ENCODE results near the gene ULK3.
A peak's percentile ranks its signal among the peaks of the same experiment; 100 is the strongest.

The ULK3 gene

DNA sequence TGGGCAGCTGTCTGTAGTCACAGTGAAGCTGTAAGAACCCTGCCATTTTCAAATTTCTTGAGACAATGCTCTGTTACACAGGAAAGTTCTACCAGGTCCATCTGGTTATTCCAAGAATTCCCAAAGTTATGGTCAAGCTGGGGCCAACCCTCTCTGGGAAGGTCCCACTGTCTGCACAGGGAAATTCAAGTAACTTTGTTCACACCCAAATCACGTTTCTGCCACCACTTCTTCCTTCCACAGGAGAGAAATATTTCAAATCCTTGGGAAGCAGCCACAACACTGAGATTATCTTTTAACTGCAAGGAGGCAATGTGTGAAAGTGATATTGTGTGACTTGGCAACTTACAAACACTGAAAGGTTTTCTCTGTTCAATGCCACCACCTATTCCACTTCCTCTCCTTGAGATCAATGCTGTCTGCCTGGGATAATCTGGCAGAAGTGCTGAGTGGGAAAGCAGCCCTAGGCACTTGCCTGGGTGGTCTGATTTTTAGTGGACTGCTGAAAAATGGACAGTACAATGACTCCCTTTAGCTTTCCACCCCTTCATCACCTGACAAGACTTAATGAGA, 24.6 kb upstream of the ULK3 start:
- no peak for FAIRE-seq

DNA sequence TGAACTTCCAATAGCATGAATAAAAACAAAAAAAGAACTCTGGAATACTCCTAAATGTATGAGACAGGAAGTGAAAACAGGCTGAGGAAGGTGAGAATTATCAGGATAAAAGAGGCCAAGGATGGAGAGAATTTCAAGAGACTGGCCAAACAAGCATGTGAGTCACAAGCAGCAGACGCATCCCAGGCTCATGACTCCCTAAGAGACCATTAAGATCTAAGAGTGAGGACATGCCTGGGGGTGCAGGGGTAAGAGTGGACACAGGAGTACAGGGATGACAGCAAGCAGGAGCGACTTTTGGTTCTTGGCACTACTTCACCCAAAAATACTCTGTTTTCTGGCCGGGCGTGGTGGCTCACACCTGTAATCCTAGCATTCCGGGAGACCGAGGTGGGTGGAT, 23.1 kb upstream of the ULK3 start:
- FAIRE-seq, result no peak

DNA sequence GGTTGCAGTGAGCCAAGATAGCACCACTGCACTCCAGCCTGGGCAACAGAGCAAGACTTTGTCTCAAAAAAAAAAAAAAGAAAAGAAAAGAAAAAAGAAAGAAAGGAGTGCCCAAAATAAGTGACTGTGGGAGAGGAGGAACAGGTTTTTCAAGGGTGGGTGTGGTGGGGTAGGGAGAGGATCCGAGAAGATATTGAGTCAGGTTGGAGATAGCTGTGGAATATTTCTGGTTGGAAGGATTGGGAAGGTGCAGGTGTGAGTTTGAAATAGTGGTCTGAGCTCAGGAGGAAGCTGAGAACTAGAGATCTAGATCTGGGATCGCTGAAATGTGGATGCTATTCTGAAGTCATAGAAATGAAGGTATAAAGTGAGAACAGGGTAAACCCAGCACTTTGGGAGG, 22.4 kb upstream of the ULK3 start:
- no peak for FAIRE-seq

DNA sequence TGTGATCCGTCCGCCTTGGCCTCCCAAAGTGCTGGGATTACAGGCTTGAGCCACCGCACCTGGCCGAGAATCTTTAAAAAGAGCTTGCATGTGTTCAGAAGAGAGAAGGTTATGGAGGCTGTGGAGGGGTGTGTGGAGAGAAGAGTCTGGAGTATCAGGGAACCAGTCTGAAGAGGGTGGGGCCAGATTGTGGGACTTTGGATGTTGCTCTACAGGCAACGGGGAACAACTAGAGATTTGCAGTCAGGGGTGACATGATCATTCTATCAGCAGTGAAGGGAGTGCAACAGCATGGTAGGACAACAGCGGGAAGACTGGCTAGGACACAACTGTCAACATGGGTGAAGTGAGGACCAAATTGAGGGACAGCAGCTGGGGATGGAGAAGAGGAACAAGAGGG, 21.3 kb upstream of the ULK3 start:
- FAIRE-seq, result no peak

DNA sequence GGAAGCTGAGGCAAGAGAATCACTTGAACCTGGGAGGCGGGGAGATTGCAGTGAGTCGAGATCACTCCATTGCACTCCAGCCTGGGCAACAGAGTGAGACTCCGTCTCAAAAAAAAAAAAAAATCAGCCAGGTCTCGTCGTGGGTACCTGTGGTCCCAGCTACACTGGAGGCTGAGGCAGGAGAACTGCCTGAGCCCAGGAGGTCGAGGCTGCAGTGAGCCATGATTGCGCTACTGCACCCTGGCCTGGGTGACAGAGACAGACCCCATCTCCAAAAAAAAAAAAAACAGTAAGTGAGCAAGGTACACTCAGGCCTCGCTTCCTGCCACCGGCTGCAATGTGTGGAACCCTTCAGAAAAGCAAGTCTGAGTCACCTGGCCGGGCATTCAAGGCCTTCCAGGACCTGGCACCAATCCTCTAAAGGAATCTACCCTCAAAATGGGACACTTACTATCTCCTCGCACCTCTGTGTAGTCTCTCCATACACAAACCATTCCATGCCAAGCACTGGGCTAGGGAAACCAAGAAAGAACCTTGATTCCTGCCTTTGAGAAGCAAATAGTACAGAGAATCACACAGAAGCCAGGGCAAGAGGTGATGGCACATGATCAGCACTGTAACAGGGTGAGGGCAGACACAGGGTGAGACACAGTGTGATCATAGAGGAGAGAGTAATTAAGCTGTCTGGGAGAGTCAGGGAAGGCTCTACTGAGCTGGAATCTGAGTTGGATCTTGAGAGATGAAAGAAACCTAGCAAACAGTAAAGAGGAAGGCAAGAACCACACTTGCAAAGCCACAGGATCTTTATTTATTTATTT, 20.5 kb upstream of the ULK3 start:
- no peak for FAIRE-seq

DNA sequence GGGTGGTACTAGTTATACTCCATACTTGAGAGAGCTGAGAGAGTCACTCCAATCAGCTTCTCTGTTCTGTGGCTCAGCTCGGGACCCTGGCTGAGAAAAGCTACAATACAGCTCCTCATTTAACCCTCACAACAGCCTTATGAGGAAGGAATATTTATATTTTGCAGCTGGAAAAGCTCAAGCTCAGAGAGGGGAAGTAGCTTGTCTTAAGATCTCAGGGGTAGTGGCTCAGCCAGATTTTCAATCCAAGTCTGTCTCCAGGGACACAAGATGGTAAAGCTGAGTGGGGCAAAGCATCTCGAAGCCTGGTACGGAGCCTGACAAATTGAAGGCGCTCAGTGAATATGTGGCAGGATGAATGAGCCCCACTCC, 15.4 kb upstream of the ULK3 start:
- no peak for FAIRE-seq

DNA sequence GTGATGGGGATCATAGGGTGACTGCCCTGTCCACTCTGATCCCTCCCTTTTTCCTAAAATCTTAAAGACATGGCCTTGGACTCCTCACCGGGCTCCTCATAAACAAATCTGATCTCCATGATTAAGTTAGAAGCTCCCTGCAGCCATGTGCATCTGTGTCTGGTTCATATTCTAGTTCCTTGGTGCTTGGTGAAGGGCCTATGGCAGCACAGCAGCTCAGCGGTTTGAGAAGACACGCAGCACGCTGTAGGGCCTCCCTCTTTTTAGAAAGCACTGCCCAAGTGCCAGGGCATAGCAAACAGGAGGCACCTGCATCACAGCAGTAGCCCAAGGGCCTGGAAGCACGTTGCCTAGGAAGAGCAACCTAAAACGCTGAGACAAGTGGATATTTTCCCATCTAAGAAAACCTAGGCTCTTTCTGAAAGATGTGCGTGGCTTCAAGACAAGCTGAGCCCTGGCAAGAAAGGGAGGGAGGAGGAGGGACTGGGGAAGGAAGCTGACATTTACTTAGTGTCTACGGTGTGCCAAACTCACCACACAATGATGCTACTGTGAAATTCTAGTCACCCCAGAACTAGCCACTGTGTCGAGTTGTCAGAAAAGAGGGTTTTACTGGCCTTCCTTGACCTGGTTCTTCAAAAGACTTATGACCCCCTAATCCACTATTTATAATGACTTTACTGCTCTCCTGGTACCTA, 14.9 kb upstream of the ULK3 start:
- no peak for FAIRE-seq

DNA sequence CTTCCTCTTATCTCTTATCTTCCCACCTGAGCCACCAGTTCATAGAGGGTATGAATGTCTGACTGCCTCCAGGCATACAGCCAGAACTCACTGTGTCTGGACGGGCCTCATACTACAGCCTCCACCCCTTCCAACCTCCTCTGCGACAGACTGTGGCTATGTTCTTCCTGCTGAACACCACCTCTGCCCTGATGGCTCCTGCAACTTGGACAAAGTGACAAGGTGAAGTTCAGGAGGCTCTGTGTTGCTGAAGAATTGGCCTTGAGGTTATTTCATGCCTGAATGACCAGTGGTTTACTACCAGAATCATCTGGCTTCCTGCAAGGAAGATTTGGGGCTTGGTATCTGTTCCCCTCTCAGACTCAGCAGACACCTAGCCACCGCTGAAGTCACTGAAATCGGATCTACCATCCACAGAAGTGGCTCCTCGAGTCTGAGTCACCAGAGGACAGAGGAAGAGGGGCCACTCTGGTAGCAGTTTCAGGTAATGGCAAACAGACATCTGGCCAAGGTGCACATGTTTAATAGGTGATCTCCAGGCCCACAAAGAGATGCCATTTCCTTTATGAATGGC, 14.2 kb upstream of the ULK3 start:
- no peak for FAIRE-seq

DNA sequence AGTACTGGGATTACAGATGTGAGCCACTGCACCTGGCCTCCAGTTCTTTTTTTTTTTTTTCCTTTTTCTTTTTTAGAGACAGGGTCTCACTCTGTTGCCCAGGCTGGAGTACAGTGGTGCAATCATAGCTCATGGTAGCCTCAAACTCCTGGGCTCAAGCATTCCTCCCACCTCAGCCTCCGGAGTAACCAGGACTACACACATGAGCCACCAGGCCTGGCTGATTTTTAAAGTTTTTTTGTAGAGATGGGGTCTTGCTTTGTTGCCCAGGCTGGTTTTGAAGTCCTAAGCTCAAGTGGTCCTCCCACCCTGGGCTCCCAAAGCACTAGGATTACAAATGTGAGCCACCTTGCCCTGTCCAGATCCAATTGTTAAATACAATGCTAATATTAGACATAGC, 13.6 kb upstream of the ULK3 start:
- no peak for FAIRE-seq

DNA sequence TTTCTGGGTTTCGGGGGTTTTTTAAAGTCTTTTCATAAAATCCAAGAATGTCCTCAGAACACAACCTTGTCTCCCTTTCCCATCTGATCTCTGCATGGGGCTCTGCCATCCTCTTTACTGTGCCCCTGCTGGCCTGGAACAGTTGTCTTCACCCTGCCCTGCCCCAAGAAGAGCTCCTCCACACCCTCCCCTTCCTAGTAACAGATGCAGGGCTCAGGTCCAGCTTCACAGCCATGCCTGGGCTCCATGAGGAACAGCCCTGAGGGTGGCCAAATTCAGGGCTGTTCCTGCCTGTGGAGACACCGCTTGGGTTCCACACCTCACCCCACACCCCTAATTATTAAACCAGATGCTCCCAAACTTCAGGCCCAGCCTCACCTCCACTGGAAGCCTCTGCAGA, 12.9 kb upstream of the ULK3 start:
- FAIRE-seq, result no peak

DNA sequence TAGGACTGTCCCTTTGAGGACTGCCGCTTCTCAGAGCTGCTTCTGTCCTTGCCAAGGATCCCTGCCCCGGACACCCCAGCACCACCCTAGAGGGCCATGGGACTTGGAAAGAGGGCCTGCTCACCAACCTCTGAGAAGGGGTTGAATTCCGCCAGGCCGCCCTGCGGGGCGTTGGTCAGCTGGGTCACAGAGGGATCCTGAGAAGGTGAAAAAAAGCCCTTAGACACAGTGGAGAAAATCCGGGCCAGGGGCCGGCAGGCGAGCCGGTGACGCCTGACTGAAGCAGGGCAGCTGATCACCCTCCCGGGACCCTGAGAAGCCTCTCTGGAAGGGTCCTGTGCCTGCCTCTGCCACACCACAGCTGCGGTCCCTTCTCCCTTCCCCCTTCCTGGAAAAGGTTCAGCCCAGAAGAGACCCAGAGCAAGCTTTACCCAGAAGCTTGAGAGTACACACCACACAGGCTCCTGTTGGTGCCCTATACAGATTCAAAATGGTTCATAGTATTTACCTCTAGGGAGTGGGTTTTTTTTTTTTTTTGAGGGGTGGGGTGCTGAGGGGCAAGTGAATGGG, 11.6 kb upstream of the ULK3 start:
- no peak for FAIRE-seq

DNA sequence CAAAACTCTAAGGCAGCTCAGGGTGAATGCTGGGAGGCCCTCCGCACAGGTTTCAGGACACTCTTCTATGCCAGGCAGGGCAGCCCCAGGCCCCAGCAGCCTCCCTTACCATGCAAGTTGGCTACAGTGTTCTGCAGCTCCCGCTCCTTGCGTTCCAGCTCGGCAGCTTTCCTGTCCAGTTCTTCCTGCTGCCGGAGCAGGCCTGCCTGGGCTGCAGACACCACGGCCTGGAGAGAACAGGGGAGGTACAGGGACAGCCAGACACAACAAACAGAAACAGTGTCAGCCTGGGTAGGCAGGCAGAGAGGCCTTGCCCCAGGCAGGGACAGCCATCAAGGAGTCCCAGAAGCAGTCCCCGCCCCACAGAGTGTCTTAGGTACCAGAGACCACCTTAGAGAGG, 9.0 kb upstream of the ULK3 start:
- no peak for FAIRE-seq

DNA sequence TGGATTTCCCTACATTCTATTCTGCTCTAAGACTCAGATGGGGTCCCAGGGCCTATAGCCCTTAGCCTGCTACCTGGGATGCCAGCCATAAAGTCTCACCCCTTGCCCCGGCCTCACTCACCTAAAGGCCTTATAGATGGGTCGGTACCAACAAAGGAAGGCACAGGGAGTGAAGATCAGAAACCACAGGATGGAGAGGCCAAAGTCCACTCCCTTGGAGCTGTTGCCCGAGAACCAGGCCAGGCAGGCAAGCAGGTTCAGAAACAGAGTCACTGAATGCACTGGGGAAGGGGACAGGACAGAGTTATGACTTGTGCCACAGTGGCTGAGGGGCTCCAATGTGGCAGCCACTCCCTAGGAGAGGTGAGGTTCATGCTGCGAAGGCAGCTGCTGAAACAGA, 7.4 kb upstream of the ULK3 start:
- FAIRE-seq, result no peak

DNA sequence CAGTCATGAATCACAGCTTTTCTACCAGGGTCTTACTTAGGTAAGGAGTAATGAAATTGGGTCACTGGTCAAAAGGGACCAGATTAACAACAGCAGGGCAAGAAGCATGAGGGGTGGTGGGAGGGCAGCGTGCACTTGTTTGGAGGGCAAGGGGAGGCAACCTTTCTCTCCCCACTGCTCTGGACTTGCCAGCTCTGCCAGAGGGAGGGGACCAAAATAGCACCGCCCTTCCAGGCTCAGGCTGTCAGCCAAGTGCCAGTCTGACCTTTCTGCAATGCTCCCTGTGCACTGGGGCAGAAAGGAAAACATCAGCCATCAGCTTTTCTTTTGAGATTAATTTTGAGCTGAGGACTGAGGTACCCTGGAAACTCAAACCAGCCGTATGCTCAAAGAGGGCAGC, 4.5 kb upstream of the ULK3 start:
- FAIRE-seq, result peak; percentile 65

DNA sequence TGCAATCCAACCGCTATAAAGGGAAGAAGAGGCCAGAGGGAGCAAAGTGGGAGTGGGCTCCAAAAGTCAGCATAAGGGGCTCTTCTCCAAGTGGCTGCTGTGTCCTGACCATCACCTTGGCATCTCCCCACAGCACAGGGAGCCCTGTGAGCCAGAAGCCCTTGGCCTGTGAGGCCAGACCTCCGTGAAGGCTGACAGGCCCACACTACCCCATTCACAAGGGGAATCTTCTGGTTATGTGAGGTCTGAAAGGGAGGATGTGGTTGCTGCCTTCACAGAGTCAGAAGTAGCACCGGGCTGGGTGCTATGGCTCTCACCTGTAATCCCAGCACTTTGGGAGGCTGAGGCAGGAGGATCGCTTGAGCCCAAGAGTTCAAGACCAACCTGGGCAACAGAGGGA, 2.6 kb upstream of the ULK3 start:
- no peak for FAIRE-seq

DNA sequence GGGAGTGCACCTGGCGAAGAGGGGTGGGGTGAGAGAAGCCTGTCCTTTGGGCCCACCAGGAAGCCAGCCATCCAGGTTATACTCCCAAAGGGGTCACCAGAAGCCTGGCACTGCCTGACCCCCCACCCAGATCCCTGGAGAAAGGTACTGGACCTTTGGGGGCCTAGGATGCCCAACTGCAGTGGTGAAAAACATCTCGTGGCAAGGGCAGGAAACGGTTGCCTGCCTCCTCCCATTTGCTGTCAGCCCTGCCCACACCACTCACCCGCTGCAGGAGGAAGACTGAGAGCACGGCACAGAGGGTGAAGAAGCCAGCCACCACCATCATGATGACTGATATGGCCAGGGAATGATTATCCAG, 2.2 kb upstream of the ULK3 start:
- no peak for FAIRE-seq

DNA sequence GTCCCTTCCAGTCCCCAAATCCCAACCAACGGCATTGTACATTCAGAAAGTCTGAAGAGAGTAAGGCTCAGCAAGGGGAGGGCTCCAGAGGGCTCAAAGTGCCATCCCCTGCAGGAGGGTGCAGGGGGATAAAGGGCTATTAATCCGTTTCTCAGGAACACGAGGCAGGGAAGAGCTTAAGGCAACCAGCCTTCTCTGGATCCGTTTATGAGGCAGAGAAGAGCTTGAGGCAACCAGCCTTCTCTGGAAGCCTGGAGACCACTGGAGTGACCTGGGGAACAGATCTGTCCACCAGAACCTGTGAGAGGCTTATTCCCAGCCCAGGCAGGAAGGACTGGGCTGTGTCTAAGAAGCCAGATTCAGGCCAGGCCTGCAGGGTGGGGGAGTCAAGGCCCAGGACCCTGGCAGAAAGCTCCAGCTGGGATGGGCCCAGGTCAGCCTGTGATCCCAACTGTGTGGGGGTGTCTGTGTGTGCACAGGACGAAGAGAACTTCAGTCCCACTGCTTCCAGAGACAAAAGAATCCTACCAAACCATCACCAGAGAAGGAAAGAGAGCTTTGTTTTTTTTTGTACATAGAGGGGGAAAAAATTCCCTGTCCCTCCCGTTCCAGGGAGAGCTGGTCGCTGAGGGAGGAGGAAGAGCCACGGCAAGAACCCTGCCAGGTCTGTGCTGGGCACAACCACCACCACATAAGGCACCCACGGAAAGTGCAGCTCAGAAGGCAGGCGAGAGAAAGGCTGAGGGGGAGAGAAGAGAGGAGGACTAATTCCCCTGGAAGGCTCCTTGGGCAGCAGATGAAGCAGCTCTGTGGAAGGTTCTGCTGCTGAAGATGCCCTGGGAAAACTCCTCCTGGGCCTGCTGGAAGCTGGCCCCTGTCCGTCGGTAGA, 1.6 kb upstream of the ULK3 start:
- FAIRE-seq, result no peak

DNA sequence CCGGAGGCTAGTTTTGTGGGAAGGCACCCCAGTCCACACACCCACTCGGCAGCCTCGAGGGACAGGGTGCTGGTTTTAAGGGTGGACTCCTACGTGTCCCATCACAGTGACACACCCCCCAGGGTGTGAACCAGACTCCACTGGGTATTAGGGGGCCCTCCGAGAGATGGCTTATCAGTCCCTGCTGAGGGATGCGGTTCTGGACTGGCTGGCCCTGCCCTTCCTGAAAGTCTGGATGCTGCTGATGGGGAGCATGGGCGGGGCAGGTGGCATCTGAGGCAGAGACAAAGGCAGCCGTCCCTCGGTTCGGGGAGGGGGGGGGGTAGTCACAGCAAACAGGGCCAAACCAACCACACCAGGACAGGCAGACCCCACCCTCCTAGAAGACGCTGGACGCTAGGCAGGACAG, 939 bp upstream of the ULK3 start:
- no peak for FAIRE-seq

DNA sequence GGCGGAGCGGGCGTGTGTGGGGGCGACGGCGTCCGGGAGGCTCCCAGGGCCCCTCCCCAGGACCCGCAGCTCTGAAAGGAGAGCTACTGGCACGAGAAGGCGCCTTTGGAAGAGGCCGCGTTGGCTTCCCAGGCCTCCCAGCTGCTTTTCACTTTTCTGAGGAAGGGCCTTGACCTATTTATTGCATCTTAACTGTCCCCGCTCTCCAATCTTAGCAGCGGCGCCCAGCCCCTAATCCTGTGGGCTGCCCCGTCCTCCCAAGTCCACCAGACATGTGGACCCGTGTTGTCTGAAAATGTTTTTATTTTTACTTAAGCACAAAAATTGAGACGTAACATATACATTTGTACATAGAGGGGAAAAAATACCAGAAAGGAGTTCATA, 481 bp upstream of the ULK3 start:
- no peak for FAIRE-seq

DNA sequence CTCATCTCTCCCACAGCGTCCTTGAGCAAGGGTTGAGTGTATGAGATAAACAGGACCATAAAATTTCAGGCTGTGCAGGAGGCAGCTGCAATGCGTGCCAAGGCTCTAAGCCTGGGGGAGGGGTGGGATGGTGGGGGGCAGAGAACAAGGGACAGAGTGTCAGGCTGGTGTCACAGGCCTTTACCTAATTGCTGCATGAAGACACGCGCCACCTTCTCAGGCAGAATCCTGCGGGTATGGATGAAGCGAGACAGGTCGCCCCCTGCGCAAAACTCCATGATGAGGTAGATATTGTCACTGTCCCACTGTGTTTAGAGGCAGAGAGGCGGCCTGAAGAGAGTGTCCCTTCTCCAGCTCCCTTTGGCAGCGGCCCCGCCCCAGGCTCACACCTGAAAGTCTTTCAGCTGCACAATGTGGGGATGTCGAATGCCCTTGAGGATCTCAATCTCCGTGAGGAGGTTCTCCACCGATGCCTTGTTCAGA, 1.0 kb downstream of the ULK3 start:
- FAIRE-seq, result no peak

DNA sequence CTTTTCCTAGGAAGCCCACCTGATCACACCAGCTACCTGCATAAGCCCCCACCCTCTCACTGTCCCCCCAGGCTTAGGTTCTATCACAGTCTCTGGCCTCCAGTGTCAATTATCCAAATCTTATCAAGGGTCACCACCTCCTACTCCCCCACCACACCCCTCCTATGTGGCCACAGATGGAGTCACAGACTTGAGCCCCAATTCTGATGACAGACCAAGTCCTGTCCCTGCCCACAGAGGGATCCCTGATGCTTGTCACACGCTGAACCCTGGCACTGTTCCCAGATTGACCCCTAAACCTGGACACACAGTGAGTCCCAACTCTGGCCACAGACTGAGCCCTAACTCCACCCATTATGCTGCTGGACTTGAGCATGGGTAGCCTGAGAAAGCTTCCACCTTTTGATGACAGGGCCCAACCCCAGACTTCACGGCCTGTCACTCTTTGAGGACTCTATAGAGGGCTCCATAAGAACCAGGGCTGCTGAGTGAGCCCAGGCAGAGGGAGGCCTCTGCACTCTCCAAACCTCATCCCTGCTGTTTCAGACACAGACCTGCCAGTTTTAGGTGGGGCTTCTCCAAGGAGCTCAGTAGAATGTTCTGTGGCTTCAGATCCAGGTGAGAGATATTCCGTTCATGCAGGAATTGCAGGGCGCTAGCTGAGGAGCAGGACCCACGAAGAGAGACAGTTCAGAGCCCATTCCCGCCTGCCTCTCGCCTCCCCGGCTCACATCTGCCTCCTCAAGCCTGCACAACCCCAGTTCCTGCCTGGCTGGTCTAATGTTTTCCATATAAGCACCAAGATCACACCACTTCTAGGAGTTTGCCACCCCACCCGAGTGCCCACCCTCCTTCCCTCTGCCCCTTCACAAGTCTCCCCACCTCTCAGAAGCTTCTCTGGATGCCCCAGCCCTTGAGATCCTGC, 1.8 kb downstream of the ULK3 start:
- FAIRE-seq, result no peak
